DOHH2 (cell line): ENCODE data around the gene LPIN3.

Experiments used
- H3F3A ChIP-seq: fragments of 200-600 bp; sonication (generic), shearing (Covaris generic); 2 replicates; pipeline ENCODE4 v1.6.0; 2016; ENCODE audit warnings: antibody characterized with exemption, mild to moderate bottlenecking; ENCODE audit not compliant: control insufficient read depth, insufficient read depth
- H3K27ac ChIP-seq: fragments of 200-600 bp; sonication (generic); 2 replicates; pipeline ENCODE4 v1.5.1; 2014; ENCODE audit warnings: low read depth, mild to moderate bottlenecking, low read length, moderate library complexity
- H3K27me3 ChIP-seq: fragments of 200-600 bp; sonication (generic); 2 replicates; pipeline ENCODE4 v1.6.1; 2014; ENCODE audit warnings: mild to moderate bottlenecking, low read length, mixed read lengths; ENCODE audit not compliant: control insufficient read depth
- H3K36me3 ChIP-seq: fragments of 200-600 bp; sonication (generic); 2 replicates; pipeline ENCODE4 v1.6.1; 2014; ENCODE audit warnings: mild to moderate bottlenecking, low read length, moderate library complexity, mixed read lengths; ENCODE audit not compliant: control insufficient read depth
- H3K4me1 ChIP-seq: fragments of 200-600 bp; sonication (generic); 2 replicates; pipeline ENCODE4 v1.6.1; 2014; ENCODE audit warnings: mild to moderate bottlenecking, low read length, mixed read lengths; ENCODE audit not compliant: control insufficient read depth
- H3K4me2 ChIP-seq: fragments of 200-600 bp; sonication (generic); 2 replicates; pipeline ENCODE4 v1.6.0; 2014; ENCODE audit warnings: mild to moderate bottlenecking, low read length, moderate library complexity
- H3K4me3 ChIP-seq: fragments of 200-600 bp; sonication (generic); 2 replicates; pipeline ENCODE4 v1.5.1; 2014; ENCODE audit warnings: mild to moderate bottlenecking, low read length, mixed read lengths
- H3K79me2 ChIP-seq: fragments of 200-600 bp; sonication (generic); 2 replicates; pipeline ENCODE4 v1.6.1; 2014; ENCODE audit warnings: mild to moderate bottlenecking, low read length, mixed read lengths; ENCODE audit not compliant: control insufficient read depth
- H3K9me2 ChIP-seq: fragments of 200-600 bp; sonication (generic); replicated peaks from 2 replicates; pipeline ENCODE4 v1.6.1; 2014; ENCODE audit warnings: mild to moderate bottlenecking, low read length, mixed read lengths; ENCODE audit not compliant: control insufficient read depth
- H3K9me3 ChIP-seq: fragments of 200-600 bp; sonication (generic); 2 replicates; pipeline ENCODE4 v1.6.1; 2014; ENCODE audit warnings: antibody characterized with exemption, low read length, mixed read lengths; ENCODE audit not compliant: control insufficient read depth, insufficient read depth
- H4K20me1 ChIP-seq: fragments of 200-600 bp; sonication (generic); 2 replicates; pipeline ENCODE4 v1.6.0; 2014; ENCODE audit warnings: low read depth, mild to moderate bottlenecking, antibody characterized with exemption, low read length, moderate library complexity; ENCODE audit not compliant: control insufficient read depth, insufficient read depth
- EZH2phosphoT487 ChIP-seq: fragments of 200-600 bp; sonication (generic); IDR thresholded peaks from 2 replicates; pipeline ENCODE4 v1.6.1; 2017; ENCODE audit warnings: borderline replicate concordance, mild to moderate bottlenecking, antibody characterized with exemption, low read length, moderate library complexity, mixed read lengths
- TF ChIP-seq, protein P1 (sequence below): fragments of 200-600 bp; sonication (generic); IDR thresholded peaks from one replicate; pipeline ENCODE4 v1.5.1; 2014; ENCODE audit warnings: antibody characterized with exemption, mild to moderate bottlenecking, low read depth, low read length; ENCODE audit not compliant: poor library complexity, severe bottlenecking

Gene LPIN3

GRCh38 chr20:41376349-41376748, 35.7 kb downstream of the LPIN3 start:
- H3K9me2 ChIP-seq, result no peaks in the 10 kb centered on the region
- no peaks in the 10 kb centered on the region for H3K36me3 ChIP-seq
- H3F3A ChIP-seq, result no peaks in the 10 kb centered on the region
- peaks cover 4% of the 10 kb centered on the region; the same call in 1 of the 2 replicates for H3K4me1 ChIP-seq
- H3K79me2 ChIP-seq, result no peaks in the 10 kb centered on the region
- H3K27me3 ChIP-seq, result no peaks in the 10 kb centered on the region; the same call in 1 of the 2 replicates
- no peak overlapping the region for H3K27ac ChIP-seq
- TF ChIP-seq, protein P1, sequence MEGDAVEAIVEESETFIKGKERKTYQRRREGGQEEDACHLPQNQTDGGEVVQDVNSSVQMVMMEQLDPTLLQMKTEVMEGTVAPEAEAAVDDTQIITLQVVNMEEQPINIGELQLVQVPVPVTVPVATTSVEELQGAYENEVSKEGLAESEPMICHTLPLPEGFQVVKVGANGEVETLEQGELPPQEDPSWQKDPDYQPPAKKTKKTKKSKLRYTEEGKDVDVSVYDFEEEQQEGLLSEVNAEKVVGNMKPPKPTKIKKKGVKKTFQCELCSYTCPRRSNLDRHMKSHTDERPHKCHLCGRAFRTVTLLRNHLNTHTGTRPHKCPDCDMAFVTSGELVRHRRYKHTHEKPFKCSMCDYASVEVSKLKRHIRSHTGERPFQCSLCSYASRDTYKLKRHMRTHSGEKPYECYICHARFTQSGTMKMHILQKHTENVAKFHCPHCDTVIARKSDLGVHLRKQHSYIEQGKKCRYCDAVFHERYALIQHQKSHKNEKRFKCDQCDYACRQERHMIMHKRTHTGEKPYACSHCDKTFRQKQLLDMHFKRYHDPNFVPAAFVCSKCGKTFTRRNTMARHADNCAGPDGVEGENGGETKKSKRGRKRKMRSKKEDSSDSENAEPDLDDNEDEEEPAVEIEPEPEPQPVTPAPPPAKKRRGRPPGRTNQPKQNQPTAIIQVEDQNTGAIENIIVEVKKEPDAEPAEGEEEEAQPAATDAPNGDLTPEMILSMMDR, result no peak
- TF ChIP-seq EZH2phosphoT487, result no peak
- H3K4me3 ChIP-seq, result no peak overlapping the region
- H3K9me3 ChIP-seq, result no peaks in the 10 kb centered on the region
- H3K4me2 ChIP-seq, result no peak overlapping the region
- H4K20me1 ChIP-seq, result no peaks in the 10 kb centered on the region

DNA sequence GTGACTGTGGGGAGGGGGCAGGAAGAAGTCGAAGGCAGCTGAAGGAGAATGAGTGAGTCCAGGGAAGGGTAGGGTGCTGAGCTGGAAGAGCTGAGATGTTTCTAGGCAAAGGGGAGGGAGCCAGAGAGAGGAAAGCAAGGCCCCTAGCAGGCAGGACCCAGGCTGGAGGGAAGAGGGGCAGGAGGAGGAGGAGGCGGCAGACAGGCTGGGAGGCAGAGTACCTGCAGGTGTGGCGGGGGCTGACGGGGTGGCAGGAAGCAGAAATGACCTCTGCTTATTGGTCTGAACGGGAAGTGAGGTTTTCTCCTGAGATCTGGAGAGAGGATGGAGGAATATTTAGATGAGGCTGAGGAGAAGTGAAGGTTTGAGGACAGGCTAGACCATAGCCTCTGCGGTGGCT, 36.7 kb downstream of the LPIN3 start:
- H3K4me3 ChIP-seq, result no peak overlapping the region
- no peaks in the 10 kb centered on the region for H3K79me2 ChIP-seq
- no peak overlapping the region for H3K27ac ChIP-seq
- no peaks in the 10 kb centered on the region for H4K20me1 ChIP-seq
- H3K27me3 ChIP-seq, result no peaks in the 10 kb centered on the region; the same call in 1 of the 2 replicates
- no peaks in the 10 kb centered on the region for H3K36me3 ChIP-seq
- TF ChIP-seq EZH2phosphoT487, result no peak
- TF ChIP-seq, protein P1, result no peak
- H3K4me2 ChIP-seq, result no peak overlapping the region
- no peaks in the 10 kb centered on the region for H3K9me2 ChIP-seq
- peaks cover 4% of the 10 kb centered on the region; the same call in 1 of the 2 replicates for H3K4me1 ChIP-seq
- no peaks in the 10 kb centered on the region for H3F3A ChIP-seq
- no peaks in the 10 kb centered on the region for H3K9me3 ChIP-seq

DNA sequence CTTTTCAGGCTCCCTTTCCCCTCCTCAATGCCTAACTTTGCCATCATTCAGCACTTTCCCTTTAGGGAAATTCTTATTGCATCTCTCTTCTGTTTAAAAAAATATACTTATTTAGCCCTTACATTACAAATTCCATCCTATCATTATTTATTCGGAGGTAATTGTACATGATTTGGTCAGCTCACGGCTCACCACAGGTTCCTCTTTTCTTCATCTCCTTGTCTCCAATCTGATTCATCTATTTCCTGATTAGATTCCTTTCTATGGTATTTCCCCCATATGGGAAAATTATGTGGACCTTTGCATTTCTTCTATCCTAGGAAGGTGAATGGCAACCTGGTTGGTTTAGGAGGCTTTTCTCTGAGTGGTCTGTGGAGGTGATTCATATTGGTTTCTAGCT, 38.9 kb downstream of the LPIN3 start:
- Histone ChIP-seq H3F3A (no peaks in the 10 kb centered on the region), H3K36me3 (no peaks in the 10 kb centered on the region), H3K27ac (no peak overlapping the region), H3K4me1 (peaks cover 4% of the 10 kb centered on the region; the same call in 1 of the 2 replicates), H3K9me2 (no peaks in the 10 kb centered on the region), H3K27me3 (no peaks in the 10 kb centered on the region; the same call in 1 of the 2 replicates), H4K20me1 (no peaks in the 10 kb centered on the region), H3K9me3 (no peaks in the 10 kb centered on the region), H3K79me2 (no peaks in the 10 kb centered on the region), H3K4me3 (no peak overlapping the region), H3K4me2 (no peak overlapping the region)
- TF ChIP-seq, protein P1, result no peak
- no peak for TF ChIP-seq EZH2phosphoT487
